Measurements from ENCODE around the gene TNNT1.

DNA sequence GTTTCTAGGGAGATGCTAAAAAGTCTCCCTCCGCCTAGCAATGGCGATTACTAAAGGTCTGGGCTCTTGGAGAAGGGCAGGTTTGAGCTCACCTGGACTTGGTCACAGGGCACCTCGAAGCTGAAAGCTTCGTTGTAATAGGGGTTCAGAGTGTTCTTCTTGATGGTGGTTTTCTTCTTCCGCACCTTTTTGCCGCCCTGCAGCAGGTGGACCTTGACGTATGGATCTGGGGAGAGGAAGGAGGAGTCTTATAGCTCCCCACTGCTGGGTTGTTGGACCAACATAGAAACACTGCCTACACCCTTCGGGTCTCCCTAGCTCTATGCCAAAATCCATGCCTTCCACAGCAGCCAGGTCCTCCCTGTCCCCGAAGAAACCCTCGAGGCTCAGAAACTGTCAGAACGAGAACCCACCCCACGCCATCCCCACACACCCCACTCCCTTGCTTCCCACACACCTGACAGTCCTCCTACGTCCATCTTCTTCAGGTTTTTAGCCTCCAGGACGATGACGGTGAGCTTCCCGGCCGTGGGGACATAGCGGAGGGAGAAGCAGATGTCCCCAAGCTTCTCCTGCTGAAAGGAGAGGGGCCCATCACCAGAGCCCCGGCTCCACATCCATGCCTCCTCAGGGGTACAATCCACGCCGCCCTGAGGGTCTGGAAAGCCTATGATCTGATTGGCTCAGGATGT, 25.6 kb upstream of the TNNT1 start:
- TF ChIP-seq CTCF (IDR thresholded peaks at IDR 0.05; ENCODE audit: insufficient read depth, low read length, poor library complexity, severe bottlenecking) (no peak), EZH2phosphoT487 (conservative IDR thresholded peaks at IDR 0.05; ENCODE audit: low read length) (no peak)
